ENCODE results near the gene SEBOX. TPM values are rescaled to one million over a fixed set of nuclear protein-coding genes. Genes with fewer than 3 reads are reported as not detected.

The SEBOX gene
- polyA plus RNA-seq, 2 donors = not detected

GRCh38 chr17:28363186-28363585 lies 1.8 kb downstream of the SEBOX start:
- WGBS, 2 donors = 82 to 86% methylated on average over 5 of the region's 5 CpGs
- Histone ChIP-seq H3K27me3 (ENCODE audit: control insufficient read depth in 1 of 2, insufficient read depth in 2 of 2, low read length in 2 of 2) (no peaks in the 10 kb centered on the region), H3K4me1 (ENCODE audit: control insufficient read depth in 2 of 2, insufficient read depth in 2 of 2, low read length in 1 of 2) (no peaks in the 10 kb centered on the region), H3K4me3 (ENCODE audit: low read depth in 1 of 2, low read length in 2 of 2) (no peak overlapping the region), H3K27ac (ENCODE audit: low read depth in 2 of 2, low read length in 1 of 2) (no peak overlapping the region), H3K36me3 (ENCODE audit: control insufficient read depth in 2 of 2, insufficient read depth in 2 of 2, low read length in 1 of 2) (peaks cover 15 to 24% of the 10 kb centered on the region in 2 donors), H3K9me3 (ENCODE audit: control insufficient read depth in 2 of 2, insufficient read depth in 1 of 2, low read depth in 1 of 2, low read length in 1 of 2) (no peaks in the 10 kb centered on the region)

- Histone ChIP-seq H3K27ac (ENCODE audit: low read depth in 2 of 2, low read length in 1 of 2) (peak overlapping the region; percentile 62 to 83), H3K9me3 (ENCODE audit: control insufficient read depth in 2 of 2, insufficient read depth in 1 of 2, low read depth in 1 of 2, low read length in 1 of 2) (no peaks in the 10 kb centered on the region), H3K36me3 (ENCODE audit: control insufficient read depth in 2 of 2, insufficient read depth in 2 of 2, low read length in 1 of 2) (peaks cover 18 to 29% of the 10 kb centered on the region in 2 donors), H3K4me3 (ENCODE audit: low read depth in 1 of 2, low read length in 2 of 2) (peak overlapping the region; percentile 77 to 93), H3K27me3 (ENCODE audit: control insufficient read depth in 1 of 2, insufficient read depth in 2 of 2, low read length in 2 of 2) (no peaks in the 10 kb centered on the region), H3K4me1 (ENCODE audit: control insufficient read depth in 2 of 2, insufficient read depth in 2 of 2, low read length in 1 of 2) (peaks cover 0 to 3% of the 10 kb centered on the region in 2 donors)
- WGBS, 2 donors = 3 to 4% methylated on average over 4 of the region's 4 CpGs
These were observed 7.2 kb downstream of the SEBOX start for GRCh38 chr17:28357901-28358197.

- Histone ChIP-seq H3K4me3 (ENCODE audit: low read depth in 1 of 2, low read length in 2 of 2) (peak within 1 kb of the TSS; percentile 77 to 93), H3K36me3 (ENCODE audit: control insufficient read depth in 2 of 2, insufficient read depth in 2 of 2, low read length in 1 of 2) (peaks cover 20 to 25% of the 10 kb centered on the region in 2 donors), H3K4me1 (ENCODE audit: control insufficient read depth in 2 of 2, insufficient read depth in 2 of 2, low read length in 1 of 2) (peaks cover 0 to 3% of the 10 kb centered on the region in 2 donors), H3K9me3 (ENCODE audit: control insufficient read depth in 2 of 2, insufficient read depth in 1 of 2, low read depth in 1 of 2, low read length in 1 of 2) (no peaks in the 10 kb centered on the region), H3K27me3 (ENCODE audit: control insufficient read depth in 1 of 2, insufficient read depth in 2 of 2, low read length in 2 of 2) (no peaks in the 10 kb centered on the region), H3K27ac (ENCODE audit: low read depth in 2 of 2, low read length in 1 of 2) (peak within 1 kb of the TSS; percentile 80 to 86)
- WGBS, 2 donors = 0% methylated on average over 78 to 80 of the region's 80 CpGs
These were observed 7.7 kb downstream of the SEBOX start, which contains the start of gene POLDIP2 for GRCh38 chr17:28357061-28357900. POLDIP2 (minus strand) TSS chr17:28357527; CDS start chr17:28357448, 79 bp downstream.

GRCh38 chr17:28350271-28350670 lies 14.7 kb downstream of the SEBOX start:
- Histone ChIP-seq H3K4me3 (ENCODE audit: low read depth in 1 of 2, low read length in 2 of 2) (no peak overlapping the region), H3K4me1 (ENCODE audit: control insufficient read depth in 2 of 2, insufficient read depth in 2 of 2, low read length in 1 of 2) (peaks cover 3 to 4% of the 10 kb centered on the region in 2 donors), H3K27me3 (ENCODE audit: control insufficient read depth in 1 of 2, insufficient read depth in 2 of 2, low read length in 2 of 2) (no peaks in the 10 kb centered on the region), H3K36me3 (ENCODE audit: control insufficient read depth in 2 of 2, insufficient read depth in 2 of 2, low read length in 1 of 2) (peaks cover 21 to 48% of the 10 kb centered on the region in 2 donors), H3K9me3 (ENCODE audit: control insufficient read depth in 2 of 2, insufficient read depth in 1 of 2, low read depth in 1 of 2, low read length in 1 of 2) (no peaks in the 10 kb centered on the region), H3K27ac (ENCODE audit: low read depth in 2 of 2, low read length in 1 of 2) (no peak overlapping the region)
- WGBS, 2 donors = 90 to 93% methylated on average over 7 of the region's 7 CpGs

- Histone ChIP-seq H3K9me3 (ENCODE audit: control insufficient read depth in 2 of 2, insufficient read depth in 1 of 2, low read depth in 1 of 2, low read length in 1 of 2) (no peaks in the 10 kb centered on the region), H3K4me3 (ENCODE audit: low read depth in 1 of 2, low read length in 2 of 2) (no peak overlapping the region), H3K27me3 (ENCODE audit: control insufficient read depth in 1 of 2, insufficient read depth in 2 of 2, low read length in 2 of 2) (no peaks in the 10 kb centered on the region), H3K27ac (ENCODE audit: low read depth in 2 of 2, low read length in 1 of 2) (peak overlapping the region in 1 of 2 donors; percentile 10), H3K36me3 (ENCODE audit: control insufficient read depth in 2 of 2, insufficient read depth in 2 of 2, low read length in 1 of 2) (peaks cover 25 to 51% of the 10 kb centered on the region in 2 donors), H3K4me1 (ENCODE audit: control insufficient read depth in 2 of 2, insufficient read depth in 2 of 2, low read length in 1 of 2) (peaks cover 3 to 4% of the 10 kb centered on the region in 2 donors)
- WGBS, 2 donors = 80 to 93% methylated on average over 3 of the region's 3 CpGs
These were observed 16.0 kb downstream of the SEBOX start for GRCh38 chr17:28348979-28349378.

- Histone ChIP-seq H3K9me3 (ENCODE audit: control insufficient read depth in 2 of 2, insufficient read depth in 1 of 2, low read depth in 1 of 2, low read length in 1 of 2) (no peaks in the 10 kb centered on the region), H3K36me3 (ENCODE audit: control insufficient read depth in 2 of 2, insufficient read depth in 2 of 2, low read length in 1 of 2) (peaks cover 30 to 53% of the 10 kb centered on the region in 2 donors), H3K27ac (ENCODE audit: low read depth in 2 of 2, low read length in 1 of 2) (peak overlapping the region; percentile 29 to 61), H3K4me3 (ENCODE audit: low read depth in 1 of 2, low read length in 2 of 2) (no peak overlapping the region), H3K4me1 (ENCODE audit: control insufficient read depth in 2 of 2, insufficient read depth in 2 of 2, low read length in 1 of 2) (peaks cover 3 to 8% of the 10 kb centered on the region in 2 donors), H3K27me3 (ENCODE audit: control insufficient read depth in 1 of 2, insufficient read depth in 2 of 2, low read length in 2 of 2) (no peaks in the 10 kb centered on the region)
- WGBS, 2 donors = 63 to 66% methylated on average over 8 of the region's 8 CpGs
These were observed 17.6 kb downstream of the SEBOX start for GRCh38 chr17:28347261-28347891.

- peaks cover 35 to 58% of the 10 kb centered on the region in 2 donors for H3K36me3 ChIP-seq (ENCODE audit: control insufficient read depth in 2 of 2, insufficient read depth in 2 of 2, low read length in 1 of 2)
These were observed 18.2 kb downstream of the SEBOX start for GRCh38 chr17:28346746-28347246.

GRCh38 chr17:28346199-28346580 lies 18.8 kb downstream of the SEBOX start:
- H3K27ac ChIP-seq (ENCODE audit: low read depth in 2 of 2, low read length in 1 of 2) = no peak overlapping the region
- H3K4me1 ChIP-seq (ENCODE audit: control insufficient read depth in 2 of 2, insufficient read depth in 2 of 2, low read length in 1 of 2) = peaks cover 3 to 8% of the 10 kb centered on the region in 2 donors
- no peaks in the 10 kb centered on the region for H3K27me3 ChIP-seq (ENCODE audit: control insufficient read depth in 1 of 2, insufficient read depth in 2 of 2, low read length in 2 of 2)
- 76 to 85% methylated on average over 2 of the region's 2 CpGs for WGBS, 2 donors
- H3K36me3 ChIP-seq (ENCODE audit: control insufficient read depth in 2 of 2, insufficient read depth in 2 of 2, low read length in 1 of 2) = peaks cover 40 to 58% of the 10 kb centered on the region in 2 donors
- H3K4me3 ChIP-seq (ENCODE audit: low read depth in 1 of 2, low read length in 2 of 2) = no peak overlapping the region
- no peaks in the 10 kb centered on the region for H3K9me3 ChIP-seq (ENCODE audit: control insufficient read depth in 2 of 2, insufficient read depth in 1 of 2, low read depth in 1 of 2, low read length in 1 of 2)

More at GRCh38 chr17:28346746-28347246, 18.2 kb downstream of the SEBOX start:
- Histone ChIP-seq H3K4me3 (ENCODE audit: low read depth in 1 of 2, low read length in 2 of 2) (no peak overlapping the region), H3K4me1 (ENCODE audit: control insufficient read depth in 2 of 2, insufficient read depth in 2 of 2, low read length in 1 of 2) (peaks cover 3 to 8% of the 10 kb centered on the region in 2 donors), H3K27me3 (ENCODE audit: control insufficient read depth in 1 of 2, insufficient read depth in 2 of 2, low read length in 2 of 2) (no peaks in the 10 kb centered on the region), H3K27ac (ENCODE audit: low read depth in 2 of 2, low read length in 1 of 2) (no peak overlapping the region), H3K9me3 (ENCODE audit: control insufficient read depth in 2 of 2, insufficient read depth in 1 of 2, low read depth in 1 of 2, low read length in 1 of 2) (no peaks in the 10 kb centered on the region)
- WGBS, 2 donors = 49 to 52% methylated on average over 7 of the region's 7 CpGs

GRCh38 chr17:28345419-28346198 lies 19.4 kb downstream of the SEBOX start:
- Histone ChIP-seq H3K27ac (ENCODE audit: low read depth in 2 of 2, low read length in 1 of 2) (peak overlapping the region in 1 of 2 donors; percentile 22), H3K36me3 (ENCODE audit: control insufficient read depth in 2 of 2, insufficient read depth in 2 of 2, low read length in 1 of 2) (peaks cover 39 to 56% of the 10 kb centered on the region in 2 donors)

More at GRCh38 chr17:28345419-28346198, 19.4 kb downstream of the SEBOX start:
- Histone ChIP-seq H3K9me3 (ENCODE audit: control insufficient read depth in 2 of 2, insufficient read depth in 1 of 2, low read depth in 1 of 2, low read length in 1 of 2) (no peaks in the 10 kb centered on the region), H3K27me3 (ENCODE audit: control insufficient read depth in 1 of 2, insufficient read depth in 2 of 2, low read length in 2 of 2) (no peaks in the 10 kb centered on the region), H3K4me1 (ENCODE audit: control insufficient read depth in 2 of 2, insufficient read depth in 2 of 2, low read length in 1 of 2) (peaks cover 3 to 8% of the 10 kb centered on the region in 2 donors), H3K4me3 (ENCODE audit: low read depth in 1 of 2, low read length in 2 of 2) (no peak overlapping the region)
- 65 to 70% methylated on average over 13 of the region's 13 CpGs for WGBS, 2 donors

All from esophagus (tissue), 2 donors.